ENCODE measurements around the gene PBXIP1. TPM values are rescaled to one million over a fixed set of nuclear protein-coding genes. Genes with fewer than 3 reads are reported as not detected.

Gene PBXIP1
- total RNA-seq, 2 experiments from 2014 or later, result 17.7 to 19.4 TPM

GRCh38 chr1:154972213-154972516, 16.3 kb upstream of the PBXIP1 start:
- ChIA-PET POLR2A (interaction anchor here (1.1 to 6.9 kb wide), 5 partner anchors 10 to 28 kb away, joined by 5 to 55 read pairs (median 11); partner anchors contain the start of genes FLAD1, PBXIP1 and PYGO2), CTCF (interaction anchor here (1.1 to 6.5 kb wide), 6 partner anchors 10 to 89 kb away, joined by 3 to 34 read pairs (median 4); partner anchors contain the start of gene PYGO2)
- H3K36me3 Mint-ChIP-seq (ENCODE audit: low read depth), result peaks cover 14% of the 10 kb centered on the region
- peaks cover 27% of the 10 kb centered on the region for H3K4me1 Mint-ChIP-seq (ENCODE audit: low read depth)
- DNase-seq, result no peak
- TF ChIP-seq, protein P1, sequence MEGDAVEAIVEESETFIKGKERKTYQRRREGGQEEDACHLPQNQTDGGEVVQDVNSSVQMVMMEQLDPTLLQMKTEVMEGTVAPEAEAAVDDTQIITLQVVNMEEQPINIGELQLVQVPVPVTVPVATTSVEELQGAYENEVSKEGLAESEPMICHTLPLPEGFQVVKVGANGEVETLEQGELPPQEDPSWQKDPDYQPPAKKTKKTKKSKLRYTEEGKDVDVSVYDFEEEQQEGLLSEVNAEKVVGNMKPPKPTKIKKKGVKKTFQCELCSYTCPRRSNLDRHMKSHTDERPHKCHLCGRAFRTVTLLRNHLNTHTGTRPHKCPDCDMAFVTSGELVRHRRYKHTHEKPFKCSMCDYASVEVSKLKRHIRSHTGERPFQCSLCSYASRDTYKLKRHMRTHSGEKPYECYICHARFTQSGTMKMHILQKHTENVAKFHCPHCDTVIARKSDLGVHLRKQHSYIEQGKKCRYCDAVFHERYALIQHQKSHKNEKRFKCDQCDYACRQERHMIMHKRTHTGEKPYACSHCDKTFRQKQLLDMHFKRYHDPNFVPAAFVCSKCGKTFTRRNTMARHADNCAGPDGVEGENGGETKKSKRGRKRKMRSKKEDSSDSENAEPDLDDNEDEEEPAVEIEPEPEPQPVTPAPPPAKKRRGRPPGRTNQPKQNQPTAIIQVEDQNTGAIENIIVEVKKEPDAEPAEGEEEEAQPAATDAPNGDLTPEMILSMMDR (IDR thresholded peaks at IDR 0.05), result no peak
- peak overlapping the region; percentile 67 for H3K27ac Mint-ChIP-seq
- no peak for ATAC-seq
- no peak overlapping the region for H3K4me3 Mint-ChIP-seq
- intact Hi-C loops (cut with micrococcal nuclease), result loop anchor here (5.0 kb wide), 2 partner anchors 45 to 90 kb away; partner anchors contain the start of gene EFNA4
- H3K9me3 Mint-ChIP-seq, result no peaks in the 10 kb centered on the region
- H3K27me3 Mint-ChIP-seq, result no peaks in the 10 kb centered on the region

DNA sequence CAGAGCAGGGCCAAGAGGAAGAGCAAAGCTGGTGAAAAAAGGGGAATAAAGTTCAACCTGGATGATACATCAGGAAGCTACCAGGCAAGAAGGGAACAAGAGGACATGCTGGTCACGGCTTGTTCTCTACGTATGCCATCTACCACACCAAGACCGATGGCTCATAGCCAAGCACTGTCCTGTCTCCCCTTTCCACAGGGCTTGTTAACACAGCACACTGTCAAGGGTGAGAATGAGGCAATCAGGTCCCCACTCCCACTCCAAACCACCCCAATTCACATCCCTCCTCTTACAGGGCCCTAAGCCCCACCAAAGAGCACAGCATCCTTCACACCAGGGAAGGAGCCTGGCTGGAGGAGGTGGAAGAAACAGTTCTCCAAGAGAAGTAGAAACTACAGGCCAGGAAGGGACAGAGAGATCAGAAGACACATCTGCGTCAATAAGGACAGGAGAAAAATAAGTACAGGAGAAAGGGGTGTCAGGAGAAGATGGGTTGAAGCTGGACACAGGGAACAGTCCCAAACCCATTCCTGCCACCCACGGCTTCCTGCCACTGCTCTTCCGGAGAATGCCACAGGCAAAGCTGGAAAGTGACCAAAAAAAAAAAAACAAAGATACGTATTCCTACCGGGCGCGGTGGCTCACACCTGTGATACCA, 15.6 kb upstream of the PBXIP1 start:
- intact Hi-C loops (cut with micrococcal nuclease), result loop anchor here (5.0 kb wide), 2 partner anchors 46 to 91 kb away; partner anchors contain the start of gene EFNA4
- H3K4me3 Mint-ChIP-seq, result no peak overlapping the region
- H3K36me3 Mint-ChIP-seq (ENCODE audit: low read depth), result peaks cover 14% of the 10 kb centered on the region
- H3K4me1 Mint-ChIP-seq (ENCODE audit: low read depth), result peaks cover 27% of the 10 kb centered on the region
- TF ChIP-seq, protein P1 (IDR thresholded peaks at IDR 0.05), result no peak
- CTCF ChIA-PET, result interaction anchor here (1.0 to 6.5 kb wide), 9 partner anchors 10 to 89 kb away, joined by 3 to 34 read pairs (median 4); partner anchors contain the start of genes ADAM15, PBXIP1, PMVK and PYGO2
- peak overlapping the region; percentile 86 for H3K27ac Mint-ChIP-seq
- H3K9me3 Mint-ChIP-seq, result no peaks in the 10 kb centered on the region
- POLR2A ChIA-PET, result interaction anchor here (0.7 to 6.9 kb wide), 6 partner anchors 10 to 28 kb away, joined by 3 to 55 read pairs (median 8); partner anchors contain the start of genes FLAD1, PBXIP1 and PYGO2
- no peaks in the 10 kb centered on the region for H3K27me3 Mint-ChIP-seq
- no peak for DNase-seq
- ATAC-seq, result no peak

DNA sequence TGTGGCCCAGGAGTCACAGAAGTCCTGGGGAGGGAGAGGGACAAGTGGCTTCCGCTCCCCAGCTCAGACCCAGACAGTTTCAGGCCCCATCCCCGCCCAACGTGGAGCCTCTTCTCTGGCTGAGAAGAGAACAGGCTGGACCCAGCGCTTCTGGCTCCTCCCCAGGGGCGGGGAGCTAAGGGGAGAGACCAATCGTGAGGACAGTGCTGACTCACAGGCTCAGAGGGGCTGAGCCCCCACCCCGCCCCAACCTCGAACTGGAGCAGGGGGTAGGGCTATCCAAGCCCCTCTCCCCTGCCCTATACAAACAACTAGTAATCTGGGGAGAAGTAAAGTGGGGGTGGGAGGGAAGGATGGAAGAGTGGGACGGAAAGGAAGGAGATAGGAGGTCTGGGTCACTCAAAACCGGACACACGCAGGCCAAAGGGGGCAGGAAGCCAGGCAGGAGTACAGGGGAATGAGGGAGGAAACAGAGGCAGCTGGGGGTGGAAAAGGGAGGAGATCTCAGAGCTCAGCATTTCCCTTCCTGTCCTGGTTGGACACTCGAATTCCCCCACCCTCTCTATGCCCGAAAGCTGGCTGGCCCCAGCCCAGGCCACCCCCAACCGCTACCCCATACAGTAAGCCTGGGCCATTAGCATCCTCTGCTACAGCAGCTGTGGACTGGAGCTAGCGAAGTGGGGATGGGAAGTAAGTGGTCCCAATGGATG, 14.9 kb upstream of the PBXIP1 start, which contains the start of gene SHC1:
Gene SHC1 (minus strand): TSS at position 117 of the 710 bp plus-strand sequence. CDS start 221 bp downstream, outside the sequence.
- peaks cover 27% of the 10 kb centered on the region for H3K4me1 Mint-ChIP-seq (ENCODE audit: low read depth)
- ChIA-PET CTCF (interaction anchor here (0.9 to 6.5 kb wide), 12 partner anchors 9 to 91 kb away, joined by 3 to 34 read pairs (median 4); partner anchors contain the start of genes ADAM15, PBXIP1, PMVK and PYGO2), POLR2A (interaction anchor here (0.7 to 6.9 kb wide), 5 partner anchors 9 to 29 kb away, joined by 3 to 55 read pairs (median 11); partner anchors contain the start of genes FLAD1, PBXIP1 and PYGO2)
- no peaks in the 10 kb centered on the region for H3K27me3 Mint-ChIP-seq
- H3K4me3 Mint-ChIP-seq, result no peak within 1 kb of the TSS
- H3K9me3 Mint-ChIP-seq, result no peaks in the 10 kb centered on the region
- TF ChIP-seq, protein P1 (IDR thresholded peaks at IDR 0.05), result no peak
- peak within 1 kb of the TSS; percentile 86 for H3K27ac Mint-ChIP-seq
- H3K36me3 Mint-ChIP-seq (ENCODE audit: low read depth), result peaks cover 14% of the 10 kb centered on the region
- peak; percentile 54 for DNase-seq
- no peak for ATAC-seq
- intact Hi-C loops (cut with micrococcal nuclease), result loop anchor here (5.0 kb wide), 2 partner anchors 47 to 92 kb away; partner anchors contain the start of gene EFNA4

DNA sequence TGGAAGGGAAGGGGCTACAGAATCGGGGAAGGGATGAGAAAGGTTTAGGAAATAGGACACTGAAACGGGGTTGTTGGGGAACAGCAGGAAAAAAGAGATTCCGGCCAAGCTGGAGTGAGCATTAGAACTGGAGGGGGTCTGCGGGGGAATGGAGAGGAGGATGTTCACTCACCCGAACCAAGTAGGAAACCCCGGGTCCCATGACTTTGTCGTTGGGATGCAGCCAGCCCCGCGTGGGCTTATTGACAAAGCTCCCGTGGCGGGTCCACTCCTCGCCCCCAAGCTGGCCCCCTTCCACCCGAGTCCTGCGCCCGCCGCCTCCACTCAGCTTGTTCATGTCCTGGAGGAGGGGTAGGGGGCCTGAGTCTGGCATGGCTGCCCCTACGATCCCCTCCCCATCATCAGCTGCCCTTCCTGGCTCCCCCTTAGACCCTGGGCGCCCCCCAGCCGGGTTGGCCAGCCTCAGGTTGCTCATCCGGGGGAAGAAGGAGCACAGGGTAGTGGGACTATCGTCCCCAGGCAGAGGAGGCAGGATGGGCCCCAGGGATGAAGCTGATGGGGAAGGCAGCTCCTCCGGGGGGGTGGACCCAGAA, 14.1 kb upstream of the PBXIP1 start:
- no peaks in the 10 kb centered on the region for H3K9me3 Mint-ChIP-seq
- intact Hi-C loops (cut with micrococcal nuclease), result loop anchor here (5.0 kb wide), 2 partner anchors 47 to 92 kb away; partner anchors contain the start of gene EFNA4
- H3K4me3 Mint-ChIP-seq, result no peak overlapping the region
- ChIA-PET POLR2A (interaction anchor here (0.6 to 6.9 kb wide), 4 partner anchors 8 to 27 kb away, joined by 3 to 55 read pairs (median 16); partner anchors contain the start of genes FLAD1 and PYGO2), CTCF (interaction anchor here (0.8 to 6.5 kb wide), 8 partner anchors 8 to 116 kb away, joined by 3 to 34 read pairs (median 5); partner anchors contain the start of genes ADAM15, PBXIP1 and PYGO2)
- DNase-seq (no peak), ATAC-seq (no peak)
- H3K27ac Mint-ChIP-seq, result peak overlapping the region; percentile 69
- H3K36me3 Mint-ChIP-seq (ENCODE audit: low read depth), result peaks cover 20% of the 10 kb centered on the region
- peaks cover 27% of the 10 kb centered on the region for H3K4me1 Mint-ChIP-seq (ENCODE audit: low read depth)
- TF ChIP-seq, protein P1 (IDR thresholded peaks at IDR 0.05), result no peak
- no peaks in the 10 kb centered on the region for H3K27me3 Mint-ChIP-seq

All from activated CD8-positive, alpha-beta T cell treated with anti-CD3 and anti-CD28 coated beads for 36 hours (primary cell).